Midbrain (tissue), 1 donor: ENCODE data around the gene BLTP2.
"Not testable (repeated sequence)": the region's sequence is repeated elsewhere in the genome, so short reads cannot be mapped to it uniquely, and the experiment has no call there.

ENCODE experiments used
- DNase-seq: peaks from one replicate; lab custom pipeline; 2025; lab: John Stamatoyannopoulos, UW

The BLTP2 gene

DNA sequence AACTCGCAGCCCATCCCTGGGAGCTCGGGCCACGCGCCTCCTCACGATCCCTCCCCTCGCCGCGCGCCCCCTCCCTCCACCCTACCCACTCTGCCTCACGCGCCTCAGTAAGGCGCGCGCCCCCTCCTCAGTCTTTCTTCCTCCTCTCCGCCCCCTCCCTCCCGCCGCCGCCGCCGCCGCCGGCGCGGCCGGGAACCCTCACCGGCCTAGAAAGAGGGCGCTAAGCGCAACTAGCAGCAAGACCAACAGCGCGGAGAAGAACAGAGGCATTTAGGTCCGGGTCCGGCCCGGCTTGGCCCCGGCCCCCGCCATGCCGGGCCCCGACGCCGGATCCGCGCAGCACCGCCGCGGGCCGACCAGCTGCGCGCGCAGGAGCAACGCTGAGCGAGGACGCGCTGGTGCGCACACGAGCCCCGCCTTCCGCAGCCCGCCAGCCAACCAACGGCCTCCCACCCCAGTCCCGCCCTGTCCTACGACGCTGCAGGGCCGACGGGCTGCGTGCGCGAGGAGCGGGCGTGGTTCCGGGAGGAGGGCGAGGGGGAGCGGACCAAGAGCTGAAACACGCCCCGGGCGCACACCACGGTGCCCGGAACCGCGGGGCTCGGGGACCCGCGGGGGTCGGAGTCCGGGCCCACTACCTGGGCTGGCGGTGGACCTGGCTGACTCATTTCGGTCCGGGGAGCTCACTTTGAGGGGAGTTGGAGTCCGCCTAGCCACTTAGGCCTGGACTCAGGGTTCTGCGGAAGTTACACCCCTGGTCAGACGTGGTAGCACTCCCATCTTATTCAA lies at the start of gene BLTP2:
BLTP2 (minus strand) TSS at position 372 of the 789 bp plus-strand sequence; CDS start at position 270, 102 bp downstream.
- peak; percentile 95 for DNase-seq

DNA sequence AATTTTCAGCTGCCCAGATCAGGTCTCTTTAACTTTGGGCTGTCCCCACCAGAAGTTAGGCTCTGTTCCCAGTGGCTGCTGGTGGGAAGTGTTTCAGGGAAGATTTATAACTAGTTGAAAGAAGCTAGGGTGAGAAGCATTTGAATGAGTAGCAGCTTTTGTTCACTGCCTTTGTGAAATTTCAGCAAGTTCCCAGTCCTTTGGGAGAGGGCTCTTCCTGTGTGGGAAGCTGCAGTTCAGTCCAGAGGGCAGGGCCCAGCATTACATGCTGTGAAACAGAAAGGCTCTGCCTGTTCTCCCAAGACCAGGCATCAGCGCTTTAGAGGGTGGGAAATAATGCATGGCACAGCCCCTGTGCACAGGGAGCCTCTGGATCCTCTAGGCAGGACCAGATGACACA lies 48.9 kb upstream of the BLTP2 start:
- DNase-seq: peak; percentile 34

DNA sequence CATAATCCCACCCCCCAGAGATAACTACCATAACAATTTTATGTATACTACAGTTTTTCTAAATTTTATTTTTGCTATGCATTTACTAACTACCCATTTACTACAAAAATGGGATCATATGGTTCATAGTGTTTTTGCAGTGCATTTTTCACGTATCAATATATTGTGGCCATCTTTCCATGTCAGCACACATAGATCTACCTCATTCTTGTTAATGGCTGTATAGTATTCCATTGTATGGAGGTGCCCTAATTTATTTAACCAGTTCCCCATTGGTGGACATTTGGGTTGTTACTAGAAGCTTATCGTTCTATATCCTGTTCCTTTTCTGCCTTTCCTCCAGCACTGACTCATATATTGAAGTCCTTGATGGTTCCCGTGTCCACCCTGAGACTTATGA lies 44.1 kb upstream of the BLTP2 start:
- no peak for DNase-seq

DNA sequence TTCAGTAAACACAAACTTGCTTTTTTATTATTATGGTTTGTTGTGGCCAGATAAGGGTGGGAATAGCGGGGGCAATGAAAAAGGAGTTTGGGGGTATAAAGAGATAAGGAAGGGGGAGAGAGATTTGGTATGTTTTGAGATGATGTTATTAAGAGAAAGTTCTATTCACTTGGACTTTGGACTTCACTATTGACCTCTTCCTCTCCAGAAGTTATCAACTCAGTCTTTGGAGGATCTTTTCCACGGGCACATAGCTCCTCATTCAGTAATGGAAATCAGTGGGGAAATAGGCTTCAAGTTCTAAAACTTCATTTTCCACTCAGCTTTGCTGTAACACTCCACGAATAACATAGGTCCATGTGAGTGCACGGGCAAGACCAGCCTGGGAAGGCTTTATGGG lies 43.5 kb upstream of the BLTP2 start:
- no peak for DNase-seq

DNA sequence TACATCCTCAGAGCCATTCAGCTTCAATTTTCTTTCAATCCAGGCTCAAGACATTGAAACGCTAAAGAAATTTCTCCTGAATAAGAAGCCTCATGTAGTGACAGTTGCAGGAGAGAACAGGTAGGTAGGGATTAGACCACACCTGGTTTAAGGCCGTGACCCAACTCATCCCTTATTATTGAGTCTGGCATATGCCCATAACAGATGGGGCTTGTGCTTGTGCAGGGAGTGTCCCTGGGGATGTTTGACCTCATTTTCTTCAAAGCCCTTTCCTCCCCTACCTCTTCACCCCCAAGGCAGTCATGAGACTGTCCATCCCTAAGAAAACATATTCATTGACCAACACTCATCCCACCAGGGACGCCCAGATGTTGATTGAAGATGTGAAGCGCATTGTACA lies 41.3 kb upstream of the BLTP2 start:
- DNase-seq: no peak

DNA sequence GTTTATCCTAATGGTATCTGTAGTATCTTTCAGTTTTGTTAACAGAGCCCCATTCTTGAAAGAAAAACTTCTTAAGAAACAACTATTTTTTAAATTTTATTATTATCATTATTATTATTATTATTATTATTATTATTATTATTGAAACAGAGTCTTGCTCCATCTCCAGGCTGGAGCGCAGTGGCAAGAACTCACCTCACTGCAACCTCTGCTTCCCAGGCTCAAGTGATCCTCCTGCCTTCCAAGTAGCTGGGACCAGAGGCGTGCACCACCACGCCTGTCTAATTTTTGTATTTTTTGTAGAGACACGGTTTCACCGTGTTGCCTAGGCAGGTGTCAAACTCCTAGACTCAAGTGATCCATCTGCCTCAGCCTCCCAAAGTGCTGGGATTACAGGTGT lies 40.4 kb upstream of the BLTP2 start:
- DNase-seq: no peak

DNA sequence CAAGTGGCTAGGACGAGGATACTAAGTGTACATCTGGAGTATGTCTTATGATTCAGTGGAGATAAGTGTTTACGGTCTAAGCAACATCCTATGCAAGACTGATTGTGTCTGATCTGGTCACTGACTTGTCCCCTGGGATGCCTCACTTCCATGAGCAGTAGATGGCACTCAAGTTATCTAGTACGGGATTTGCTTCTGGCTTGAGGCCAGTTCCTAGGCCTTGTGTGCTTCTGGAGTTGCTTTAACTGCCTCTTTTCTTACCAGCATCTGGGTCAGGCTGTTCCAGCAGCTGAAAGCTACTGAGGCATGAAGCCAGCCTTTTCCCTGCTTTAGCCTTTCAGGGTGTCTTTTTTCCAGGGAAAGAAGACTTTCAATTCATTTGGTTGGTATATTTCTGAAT lies 40.0 kb upstream of the BLTP2 start:
- peak; percentile 91 for DNase-seq

DNA sequence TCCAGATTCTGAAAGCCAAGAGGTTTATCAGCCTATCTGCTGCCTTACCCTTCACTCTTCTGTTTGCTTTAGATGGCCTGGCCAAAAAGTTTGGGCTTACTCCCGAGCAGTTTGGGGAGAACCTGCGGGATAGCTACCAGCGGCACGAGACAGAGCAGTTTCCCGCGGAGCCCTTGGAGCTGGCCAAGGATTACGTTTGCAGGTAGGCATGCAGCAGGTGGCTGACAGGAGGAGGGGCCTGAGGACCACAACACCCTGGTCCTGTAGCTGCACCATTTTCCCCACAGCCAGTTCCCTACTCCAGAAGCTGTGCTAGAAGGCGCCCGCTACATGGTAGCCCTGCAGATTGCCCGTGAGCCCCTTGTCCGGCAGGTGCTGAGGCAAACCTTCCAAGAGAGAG lies 37.7 kb upstream of the BLTP2 start:
- no peak for DNase-seq

DNA sequence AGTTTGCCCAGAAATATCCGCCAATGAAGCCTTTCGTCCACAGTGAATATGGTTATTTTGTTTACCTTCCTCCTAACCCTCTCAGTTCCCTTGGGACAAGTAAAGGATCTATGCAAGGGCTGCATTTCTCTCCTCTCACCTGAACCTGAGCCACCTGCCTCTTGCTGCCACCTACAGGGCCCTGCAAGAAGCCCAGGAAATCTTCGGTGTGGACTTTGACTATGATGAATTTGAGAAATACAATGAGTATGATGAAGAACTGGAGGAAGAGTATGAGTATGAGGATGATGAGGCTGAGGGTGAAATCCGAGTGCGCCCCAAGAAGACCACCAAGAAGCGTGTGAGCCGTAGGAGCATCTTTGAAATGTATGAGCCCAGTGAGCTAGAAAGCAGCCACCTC lies 31.0 kb upstream of the BLTP2 start:
- DNase-seq: no peak

DNA sequence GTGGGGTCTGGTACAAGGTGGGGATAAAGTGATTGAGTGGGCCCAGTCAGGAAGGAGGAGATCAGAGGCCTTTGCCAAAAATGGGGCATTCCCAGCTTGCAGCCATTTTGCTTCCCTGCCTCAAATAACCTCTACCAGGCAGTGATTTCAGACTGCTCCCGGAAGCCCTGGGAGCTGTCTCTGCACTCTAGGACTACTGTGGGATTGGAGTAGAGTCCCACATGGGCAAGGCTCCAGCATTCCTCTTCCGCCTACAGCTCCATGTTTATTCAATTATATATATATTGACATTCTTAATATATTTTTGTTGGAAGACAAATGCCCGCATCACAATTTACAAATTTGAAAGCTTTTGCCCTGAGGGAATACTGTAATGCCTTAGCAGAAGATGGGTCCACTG lies 30.5 kb upstream of the BLTP2 start:
- DNase-seq: no peak

DNA sequence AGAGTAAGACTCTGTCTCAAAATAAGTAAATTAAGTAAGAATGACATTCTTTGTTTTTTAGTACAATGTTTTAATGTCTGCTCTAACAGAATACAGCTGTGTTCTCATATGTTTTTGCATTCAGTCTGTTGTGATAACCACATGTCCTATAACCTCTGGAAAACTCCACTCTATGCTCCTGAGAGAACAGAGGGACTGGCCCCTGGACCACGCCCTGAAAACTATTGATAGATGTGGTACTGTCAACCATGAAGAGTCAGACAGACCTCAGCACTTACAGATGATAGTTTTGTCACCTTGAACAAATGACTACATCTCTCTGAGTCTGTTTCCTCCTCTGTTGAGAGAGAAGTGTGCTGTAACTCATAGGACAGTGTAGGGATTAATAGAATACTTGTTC lies 25.0 kb upstream of the BLTP2 start:
- no peak for DNase-seq

DNA sequence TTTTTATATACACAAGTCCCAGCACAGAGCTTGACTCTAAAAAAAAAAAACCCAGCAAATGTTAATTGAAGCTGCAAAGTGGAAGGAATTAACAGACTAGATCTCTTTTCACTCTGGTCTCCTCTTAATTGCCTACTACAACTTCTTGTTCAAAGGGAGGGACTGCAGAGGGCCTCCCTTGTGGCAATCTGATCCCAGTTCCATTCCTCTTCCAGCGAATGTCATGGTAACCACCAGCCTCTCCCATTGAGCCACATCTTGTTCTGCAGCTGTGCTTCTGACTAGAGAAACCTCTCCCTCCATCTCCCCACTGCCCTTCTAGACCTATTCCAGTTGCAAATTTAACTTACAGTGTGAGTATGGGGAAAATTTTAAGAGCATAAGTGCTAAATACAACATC lies 22.9 kb upstream of the BLTP2 start:
- no peak for DNase-seq

DNA sequence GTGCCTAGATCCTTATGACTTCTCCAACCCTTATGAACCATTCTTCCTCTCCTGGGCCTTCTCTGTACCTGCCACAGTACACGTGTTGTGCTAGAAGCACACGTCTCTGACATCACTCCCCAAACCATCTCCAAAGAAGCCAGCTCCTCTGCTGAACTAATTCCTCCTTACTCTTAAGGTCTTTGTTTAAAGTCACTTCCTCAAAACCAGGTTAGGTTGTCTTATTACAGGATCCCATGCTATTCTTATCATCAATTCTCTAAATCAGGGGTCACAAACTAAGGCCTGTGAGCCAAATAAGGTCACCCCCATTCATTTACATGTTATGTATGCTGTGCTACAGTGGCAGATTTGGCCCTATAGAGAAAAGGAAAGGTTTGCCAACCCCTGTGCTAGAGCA lies 21.0 kb upstream of the BLTP2 start:
- no peak for DNase-seq

DNA sequence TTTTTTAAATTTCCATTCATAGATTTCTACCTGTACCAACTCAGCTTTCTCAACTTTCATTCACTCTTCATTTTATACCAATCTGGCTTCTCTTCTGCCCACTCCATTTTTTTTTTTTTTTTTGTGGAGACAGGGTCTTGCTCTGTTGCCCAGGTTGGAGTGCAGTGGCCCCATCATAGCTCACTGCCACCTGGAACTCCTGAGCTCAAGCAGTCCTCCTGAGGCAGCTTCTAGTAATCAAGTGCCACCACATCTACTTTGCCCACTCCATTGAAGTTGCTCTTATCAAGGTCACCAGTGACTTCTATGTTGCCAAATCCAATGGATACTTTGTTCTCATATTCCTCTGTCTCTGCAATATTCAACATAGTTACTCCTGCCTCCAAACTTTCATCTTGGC lies 18.8 kb upstream of the BLTP2 start:
- DNase-seq: no peak

DNA sequence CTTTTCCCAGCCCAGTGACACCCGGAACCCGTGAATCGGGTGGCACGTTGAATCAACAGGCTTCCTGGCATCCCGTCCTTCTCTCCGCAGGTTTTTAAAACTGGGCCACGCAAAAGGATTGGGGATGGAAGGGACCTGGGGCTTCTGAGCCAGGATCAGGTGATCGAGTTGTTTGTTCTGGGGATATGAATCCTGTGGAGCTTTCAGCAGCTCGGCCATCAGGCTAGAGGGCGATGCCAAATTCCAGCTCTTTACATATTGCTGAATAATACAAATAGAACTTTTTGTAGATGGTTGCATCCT lies 17.5 kb upstream of the BLTP2 start:
- no peak for DNase-seq

DNA sequence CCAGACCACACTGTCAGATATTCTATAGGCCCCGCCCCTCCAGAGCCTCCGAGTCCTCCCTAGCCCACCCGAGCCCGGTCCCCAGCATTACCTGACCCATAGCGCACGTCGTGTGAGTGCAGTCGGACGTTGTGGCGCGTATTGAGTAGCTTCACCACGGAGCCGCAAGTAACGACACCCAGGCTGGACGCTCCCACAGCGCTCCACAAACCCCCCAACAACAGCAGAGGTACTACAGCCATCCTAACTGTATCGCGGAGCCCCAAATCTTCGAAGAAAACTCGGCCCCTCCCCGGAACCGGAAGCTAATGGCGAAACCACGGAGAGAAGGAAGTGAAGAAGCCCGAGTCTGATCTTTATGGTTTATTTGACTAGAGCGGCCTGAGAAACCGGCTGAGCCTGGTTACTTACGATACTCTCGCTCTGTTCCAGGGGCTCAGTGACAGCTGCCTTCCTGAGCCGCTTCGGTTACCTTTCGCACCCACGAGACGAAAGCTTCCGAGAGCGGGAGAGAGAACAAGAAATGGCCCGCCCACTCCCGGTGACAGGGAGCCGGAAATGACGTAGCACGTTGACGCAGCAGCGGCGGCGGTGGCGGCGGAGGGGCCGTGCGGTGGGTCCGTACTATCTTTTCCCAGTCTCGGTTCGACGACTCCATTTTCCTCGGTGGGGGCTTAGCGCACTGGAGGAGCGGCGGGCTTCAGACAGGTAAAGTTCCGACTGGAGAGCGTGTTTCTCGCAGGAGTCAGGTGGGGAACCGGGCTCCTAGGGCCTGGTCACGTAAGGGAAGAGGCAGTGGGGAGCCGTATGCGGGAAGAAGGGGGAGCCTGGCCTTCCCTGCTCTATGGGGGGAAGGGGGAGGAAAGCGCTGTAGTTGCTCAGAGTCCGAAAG lies 16.9 kb upstream of the BLTP2 start, which contains the start of the genes SDF2 and SUPT6H:
SDF2 (minus strand) TSS at position 272 of the 892 bp plus-strand sequence; CDS start at position 242, 30 bp downstream.
SUPT6H (plus strand) TSS at position 571 of the 892 bp plus-strand sequence. CDS start 11,197 bp downstream, outside the sequence.
- peak; percentile 95 for DNase-seq

DNA sequence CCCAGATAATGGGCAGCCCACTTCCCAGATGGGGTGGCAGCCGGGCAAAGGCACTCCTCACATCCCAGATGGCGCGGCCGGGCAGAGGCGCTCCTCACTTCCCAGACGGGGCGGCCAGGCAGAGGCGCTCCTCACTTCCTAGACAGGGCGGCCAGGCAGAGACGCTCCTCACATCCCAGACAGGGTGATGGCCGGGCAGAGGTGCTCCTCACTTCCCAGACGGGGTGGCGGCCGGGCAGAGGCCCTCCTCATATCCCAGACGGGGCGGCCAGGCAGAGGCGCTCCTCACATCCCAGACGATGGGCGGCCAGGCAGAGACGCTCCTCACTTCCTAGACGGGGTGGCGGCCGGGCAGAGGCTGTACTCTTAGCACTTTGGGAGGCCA lies 14.5 kb upstream of the BLTP2 start:
- DNase-seq: not testable (repeated sequence)

DNA sequence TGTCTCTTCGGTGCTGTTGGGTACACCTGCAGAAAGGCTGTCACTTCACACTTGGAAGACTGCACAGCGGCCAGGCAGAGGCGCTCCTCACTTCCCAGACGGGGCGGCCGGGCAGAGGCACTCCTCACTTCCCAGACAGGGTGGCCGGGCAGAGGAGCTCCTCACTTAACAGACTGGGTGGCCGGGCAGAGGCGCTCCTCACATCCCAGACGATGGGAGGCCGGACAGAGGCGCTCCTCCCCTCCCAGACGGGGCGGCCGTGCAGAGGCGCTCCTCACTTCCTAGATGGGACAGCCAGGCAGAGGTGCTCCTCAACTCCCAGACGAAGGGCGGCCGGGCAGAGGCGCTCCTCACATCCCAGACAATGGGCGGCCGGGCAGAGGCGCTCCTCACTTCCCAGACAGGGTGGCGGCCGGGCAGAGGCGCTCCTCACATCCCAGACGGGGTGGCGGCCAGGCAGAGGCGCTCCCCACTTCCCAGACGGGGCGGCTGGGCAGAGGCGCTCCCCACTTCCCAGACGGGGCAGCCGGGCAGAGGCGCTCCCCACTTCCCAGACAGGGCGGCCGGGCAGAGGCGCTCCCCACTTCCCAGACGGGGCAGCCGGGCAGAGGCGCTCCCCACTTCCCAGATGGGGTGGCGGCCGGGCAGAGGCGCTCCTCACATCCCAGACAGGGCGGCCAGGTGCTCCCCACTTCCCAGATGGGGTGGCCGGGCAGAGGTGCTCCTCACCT lies 14.0 kb upstream of the BLTP2 start:
- DNase-seq: not testable (repeated sequence)

DNA sequence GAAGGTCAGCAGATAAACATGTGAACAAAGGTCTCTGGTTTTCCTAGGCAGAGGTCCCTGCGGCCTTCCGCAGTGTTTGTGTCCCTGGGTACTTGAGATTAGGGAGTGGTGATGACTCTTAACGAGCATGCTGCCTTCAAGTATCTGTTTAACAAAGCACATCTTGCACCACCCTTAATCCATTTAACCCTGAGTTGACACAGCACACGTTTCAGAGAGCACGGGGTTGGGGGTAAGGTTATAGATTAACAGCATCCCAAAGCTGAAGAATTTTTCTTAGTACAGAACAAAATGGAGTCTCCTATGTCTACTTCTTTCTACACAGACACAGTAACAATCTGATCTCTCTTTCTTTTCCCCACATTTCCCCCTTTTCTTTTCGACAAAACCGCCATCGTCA lies 13.4 kb upstream of the BLTP2 start:
- not testable (repeated sequence) for DNase-seq

DNA sequence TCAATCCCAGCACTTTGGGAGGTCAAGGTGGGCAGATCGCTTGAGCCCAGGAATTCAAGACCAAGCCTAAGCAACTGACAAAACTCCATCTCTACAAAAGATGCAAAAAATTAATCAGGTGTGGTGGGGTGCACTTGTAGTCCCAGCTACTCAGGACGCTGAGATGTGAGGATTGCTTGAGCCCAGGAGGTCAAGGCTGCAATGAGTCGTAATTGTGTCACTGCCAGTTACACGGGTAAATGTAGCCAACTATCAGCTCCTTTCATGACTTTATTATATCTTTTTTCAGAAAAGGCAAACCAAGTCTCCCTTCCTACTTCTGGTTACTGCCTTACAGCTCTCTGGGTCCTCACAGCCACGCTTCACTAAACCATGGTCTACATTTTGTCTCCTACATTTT lies 12.8 kb upstream of the BLTP2 start:
- no peak for DNase-seq

DNA sequence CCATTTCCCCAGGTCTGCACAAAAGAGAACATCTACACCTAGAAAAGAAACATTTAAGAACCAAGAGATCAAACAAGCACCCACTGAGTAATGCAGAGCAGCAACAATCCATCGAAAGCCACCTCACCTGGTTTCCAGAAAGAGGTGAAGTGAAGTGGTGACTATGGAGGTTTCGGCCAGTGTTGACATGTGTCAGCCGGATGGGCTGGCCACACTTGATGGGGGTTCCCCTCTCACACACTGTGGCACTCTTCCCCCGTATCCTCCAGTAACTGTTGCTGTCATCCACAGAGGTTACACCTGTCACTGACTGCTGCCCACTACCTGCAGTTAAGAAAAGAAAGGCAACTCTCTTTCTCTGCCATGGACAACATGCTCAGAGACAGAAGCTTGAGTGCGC lies 10.2 kb upstream of the BLTP2 start:
- no peak for DNase-seq

DNA sequence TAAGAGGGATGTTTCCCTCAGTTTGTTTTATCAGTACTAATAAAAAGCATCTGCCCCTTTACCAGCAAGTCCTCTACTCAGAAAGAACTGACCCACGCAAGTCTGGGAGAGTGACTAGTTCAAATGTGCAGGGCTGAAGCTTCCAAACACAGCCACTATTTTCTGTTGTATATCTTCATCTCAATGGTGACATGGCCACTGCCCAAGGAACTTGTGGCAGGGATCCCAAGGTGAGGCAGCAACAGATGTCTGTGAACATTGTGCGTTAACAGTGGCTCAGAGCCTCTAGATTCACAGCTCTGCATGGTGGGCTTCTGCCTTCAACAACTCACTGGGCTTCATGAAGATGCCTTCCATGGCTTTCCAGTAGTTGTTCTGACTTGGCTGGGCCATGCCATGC lies 3.7 kb upstream of the BLTP2 start:
- DNase-seq: no peak
